NCI-H446 (cell line): Measurements from ENCODE around the gene ADAP1.
A peak's percentile ranks its signal among the peaks of the same experiment; 100 is the strongest.

ENCODE experiments used
- DNase-seq, 2 experiments: peaks; one replicate each; lab custom pipeline; 2025; lab: John Stamatoyannopoulos, UW

Gene ADAP1

DNA sequence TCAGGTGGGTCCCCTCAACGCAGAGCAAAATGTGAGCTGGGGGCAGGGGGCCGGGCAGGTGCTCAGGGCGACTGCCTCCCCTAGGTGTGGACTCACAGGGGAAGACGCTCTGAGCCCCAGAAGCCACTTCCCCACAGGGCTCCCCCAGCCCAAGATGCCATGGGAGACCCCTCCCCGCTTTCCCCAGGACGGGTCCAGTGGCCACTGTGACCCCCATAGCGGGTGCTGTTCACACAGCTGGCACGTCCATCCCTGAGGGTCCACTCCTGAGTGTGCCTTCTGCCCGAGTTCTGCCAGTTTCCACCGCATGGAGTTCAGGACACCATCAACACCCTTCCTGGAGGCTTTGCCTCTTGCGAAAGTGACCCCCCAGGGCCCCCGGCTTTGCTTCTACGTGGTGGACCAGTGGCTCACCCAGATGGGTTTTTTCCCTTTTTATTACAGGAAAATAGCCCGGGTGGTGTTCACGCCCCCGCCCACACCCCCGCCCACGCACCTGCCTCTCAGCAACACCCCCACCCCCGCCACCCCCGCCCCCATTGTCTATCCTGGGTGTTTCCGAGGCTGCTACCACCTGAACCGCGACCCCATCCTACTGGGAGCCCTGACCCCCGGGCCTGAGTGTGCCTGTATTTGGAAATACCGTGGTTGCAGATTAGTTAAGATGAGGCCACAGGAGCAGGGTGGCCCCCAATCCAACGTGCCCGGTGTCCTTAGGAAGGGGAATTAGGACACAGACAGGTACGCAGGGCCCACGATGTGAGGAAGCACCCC lies 32.0 kb downstream of the ADAP1 start:
- no peak for DNase-seq

DNA sequence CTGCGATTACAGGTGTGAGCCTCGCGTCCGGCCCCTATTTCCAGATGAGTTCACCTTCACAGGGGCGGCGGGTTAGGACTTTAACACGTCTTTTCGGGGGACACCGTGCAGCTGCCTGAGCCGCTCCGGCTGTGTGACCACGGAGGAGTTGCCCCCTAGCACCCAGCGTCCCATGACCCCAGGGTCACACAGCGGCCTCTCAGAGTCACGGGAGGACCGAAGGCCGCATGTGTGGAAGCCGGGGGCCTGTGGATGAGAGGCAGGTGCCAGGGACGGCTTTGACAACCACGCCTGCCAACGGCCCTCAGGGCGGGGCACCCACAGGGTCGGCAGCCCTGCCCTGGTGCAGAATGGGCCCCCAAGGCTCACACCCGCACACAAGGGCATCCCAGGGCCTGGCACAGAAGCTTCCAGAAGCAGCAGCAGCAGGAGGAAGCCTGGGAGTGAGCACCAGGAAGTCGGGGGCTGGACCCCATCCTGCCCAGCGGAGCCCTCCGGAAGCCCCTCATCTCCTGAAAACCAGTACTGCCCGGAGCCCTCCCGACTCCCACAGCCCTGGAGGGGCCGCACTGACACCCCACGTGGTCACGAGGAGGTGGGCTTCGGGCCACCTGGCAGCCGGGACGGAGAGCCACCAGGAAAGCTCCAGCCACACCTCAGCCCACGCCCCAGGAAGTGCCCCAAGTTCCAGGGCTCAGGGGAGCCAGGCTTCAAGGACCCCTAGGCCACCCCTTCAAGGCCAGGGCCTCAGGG lies 32.7 kb downstream of the ADAP1 start:
- no peak for DNase-seq

DNA sequence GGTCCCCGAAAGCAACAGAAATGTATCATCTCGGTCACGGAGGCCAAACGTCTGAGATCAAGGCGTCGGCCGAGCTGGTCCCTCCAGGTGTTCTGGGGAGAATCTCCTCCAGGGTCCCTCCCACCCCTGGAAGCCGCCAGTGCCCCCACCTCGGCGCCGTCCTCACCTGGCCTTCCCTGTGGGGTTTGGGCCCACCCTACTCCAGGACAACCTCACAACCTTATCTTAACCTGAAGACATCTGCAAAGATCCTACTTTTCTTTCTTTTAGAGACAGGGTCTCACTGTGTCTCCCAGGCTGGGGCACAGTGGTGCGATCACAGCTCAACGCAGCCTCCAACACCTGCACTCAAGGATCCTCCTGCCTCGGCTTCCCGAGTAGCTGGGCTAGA lies 33.4 kb downstream of the ADAP1 start:
- DNase-seq = no peak

DNA sequence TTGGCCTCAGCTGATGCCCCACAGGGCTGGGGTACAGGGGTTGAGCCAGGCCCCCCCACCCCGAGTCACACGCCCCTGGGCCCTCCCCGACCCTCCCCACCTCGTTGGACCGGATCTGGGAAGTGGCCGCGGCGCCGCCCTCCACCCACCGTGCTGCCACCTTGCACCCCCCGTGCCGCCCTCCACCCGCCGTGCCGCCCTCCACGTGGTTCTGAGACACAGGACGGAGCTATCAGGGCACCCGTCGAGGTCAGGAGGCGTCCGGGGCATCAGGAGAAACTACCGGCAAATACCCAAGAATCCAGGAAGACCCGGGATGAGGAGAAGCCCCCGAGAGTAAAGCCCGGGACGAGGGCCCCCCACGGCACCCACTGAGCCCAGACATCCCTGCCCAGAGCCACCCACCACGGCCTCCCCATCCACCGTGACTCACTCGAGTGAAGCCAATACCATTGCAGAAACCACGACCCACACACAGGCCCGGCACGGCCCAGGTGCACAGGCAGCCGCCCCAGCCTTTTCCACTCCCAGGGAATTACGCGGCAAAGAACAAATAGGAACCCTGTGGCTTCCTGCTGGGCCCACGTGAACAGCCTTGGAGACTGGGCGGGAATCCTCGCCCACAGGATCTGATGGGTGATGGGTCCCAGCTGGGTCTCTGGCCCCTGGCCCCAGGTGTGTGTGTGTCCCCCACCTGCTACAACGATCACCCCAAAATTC lies 34.0 kb downstream of the ADAP1 start:
- no peak for DNase-seq

DNA sequence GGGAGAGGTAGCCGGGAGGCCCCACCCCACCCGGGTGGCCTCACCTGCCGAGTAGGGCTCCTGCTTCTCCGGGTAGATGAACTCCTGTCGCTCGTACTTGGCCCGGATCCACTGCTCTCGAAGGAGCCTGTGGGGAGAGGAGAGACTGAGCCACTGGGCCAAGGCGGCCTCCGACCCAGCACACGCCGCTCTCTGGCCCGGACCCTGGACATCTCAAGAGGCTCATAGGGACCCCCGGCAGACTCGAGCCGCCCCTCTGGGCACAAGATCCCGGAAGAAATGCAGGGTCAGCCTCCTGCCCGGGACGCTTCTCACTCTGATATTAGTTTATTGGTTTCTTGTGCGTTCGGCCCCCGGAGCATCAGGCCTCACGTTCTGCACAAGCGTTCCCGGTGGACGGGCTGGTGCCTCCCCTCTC lies 34.5 kb downstream of the ADAP1 start:
- no peak for DNase-seq

DNA sequence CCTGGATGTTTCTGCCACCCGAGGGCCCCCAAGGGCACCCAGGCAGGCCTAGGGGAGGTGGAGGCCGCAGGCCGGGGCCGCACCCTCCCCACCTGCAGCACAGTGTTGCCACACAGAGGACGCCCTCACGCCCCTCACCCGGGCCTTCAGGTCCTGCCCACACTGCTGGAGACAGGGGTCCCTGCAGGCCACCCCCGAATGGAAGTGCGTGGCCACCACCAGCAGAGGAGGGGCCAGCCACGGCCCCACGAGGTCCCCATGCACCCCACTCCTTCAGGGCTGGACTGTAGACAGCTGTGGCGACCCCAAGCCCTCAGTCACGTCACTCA lies 35.4 kb downstream of the ADAP1 start:
- DNase-seq = no peak

DNA sequence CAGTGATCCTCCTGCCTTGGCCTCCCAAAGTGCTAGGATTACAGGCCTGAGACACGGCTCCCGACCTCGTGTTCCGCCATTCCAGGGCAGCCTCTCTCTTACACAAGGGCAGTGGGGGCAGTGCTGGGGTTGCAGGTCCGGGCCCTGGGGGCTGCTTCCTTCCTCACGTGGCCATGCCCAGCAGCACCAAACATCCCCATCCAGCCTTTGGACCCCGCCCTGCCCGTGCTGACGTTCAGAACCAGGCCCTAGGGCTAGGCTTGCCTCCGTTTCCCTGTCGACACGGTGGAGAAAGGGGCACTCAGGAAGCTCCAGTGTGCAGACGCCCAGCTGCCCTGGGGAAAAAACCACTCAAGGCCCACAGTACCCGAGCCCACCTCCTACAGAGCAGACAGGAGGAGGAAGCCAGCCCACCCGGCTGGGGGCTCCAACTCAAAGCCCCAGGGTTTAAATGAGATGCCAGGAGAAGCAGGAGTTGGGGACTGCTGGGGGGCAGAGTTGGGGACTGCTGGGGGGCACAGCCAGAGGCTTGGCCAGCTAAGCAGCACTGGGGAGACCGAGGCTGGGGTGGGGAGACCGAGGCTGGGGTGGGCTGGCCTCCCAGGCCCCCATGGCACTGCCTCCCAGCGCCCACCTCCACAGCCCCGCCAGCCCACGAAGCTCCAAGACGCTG lies 35.9 kb downstream of the ADAP1 start:
- DNase-seq = no peak

DNA sequence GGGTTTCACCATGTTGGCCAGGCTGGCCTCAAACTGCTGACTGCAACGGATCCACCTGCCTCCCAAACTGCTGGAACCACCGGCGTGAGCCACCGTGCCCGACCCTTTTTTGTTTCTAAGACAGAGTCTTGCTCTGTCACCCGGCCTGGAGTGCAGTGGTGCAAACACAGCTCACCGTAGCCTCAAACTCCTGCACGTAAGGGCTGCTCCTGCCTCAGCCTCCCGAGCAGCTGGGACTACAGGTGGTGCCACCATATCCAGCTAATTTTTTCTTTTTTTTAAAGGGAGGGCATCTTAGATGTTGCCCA lies 36.4 kb downstream of the ADAP1 start:
- no peak for DNase-seq

DNA sequence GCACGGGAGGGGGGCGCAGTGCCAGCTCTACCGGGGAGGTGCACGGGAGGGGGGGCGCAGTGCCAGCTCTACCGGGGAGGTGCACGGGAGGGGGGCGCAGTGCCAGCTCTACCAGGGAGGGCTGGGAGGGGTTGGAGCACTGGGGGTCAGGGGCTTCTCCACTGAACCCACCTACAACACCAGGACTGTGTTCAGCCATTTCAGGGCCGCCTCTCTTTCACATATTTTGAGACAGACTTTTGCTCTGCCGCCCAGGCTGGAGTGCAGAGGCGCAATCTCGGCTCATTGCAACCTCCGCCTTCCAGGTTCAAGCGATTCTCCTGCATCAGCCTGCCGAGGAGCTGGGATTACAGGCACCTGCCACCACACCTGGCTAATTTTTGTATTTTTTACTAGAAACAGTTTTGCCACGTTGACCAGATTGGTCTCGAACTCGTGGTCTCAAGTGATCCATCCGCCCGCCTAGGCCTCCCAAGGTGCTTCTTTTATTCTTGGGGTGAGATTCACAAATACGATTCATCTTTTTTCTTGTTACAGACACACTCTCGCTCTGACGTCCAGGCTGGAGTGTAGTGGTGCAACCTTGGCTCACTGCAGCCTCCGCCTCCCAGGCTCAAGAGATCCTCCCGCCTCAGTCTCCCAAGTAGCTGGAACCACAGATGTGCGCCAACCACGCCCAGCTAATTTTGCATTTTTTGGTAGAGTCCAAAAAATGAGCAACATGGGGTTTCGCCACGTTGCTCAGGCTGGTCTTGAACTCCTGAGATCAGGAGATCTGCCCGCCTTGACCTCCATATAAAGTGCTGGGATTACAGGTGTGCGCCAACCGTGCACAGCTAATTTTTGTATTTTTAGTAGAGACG lies 37.0 kb downstream of the ADAP1 start:
- DNase-seq = no peak

DNA sequence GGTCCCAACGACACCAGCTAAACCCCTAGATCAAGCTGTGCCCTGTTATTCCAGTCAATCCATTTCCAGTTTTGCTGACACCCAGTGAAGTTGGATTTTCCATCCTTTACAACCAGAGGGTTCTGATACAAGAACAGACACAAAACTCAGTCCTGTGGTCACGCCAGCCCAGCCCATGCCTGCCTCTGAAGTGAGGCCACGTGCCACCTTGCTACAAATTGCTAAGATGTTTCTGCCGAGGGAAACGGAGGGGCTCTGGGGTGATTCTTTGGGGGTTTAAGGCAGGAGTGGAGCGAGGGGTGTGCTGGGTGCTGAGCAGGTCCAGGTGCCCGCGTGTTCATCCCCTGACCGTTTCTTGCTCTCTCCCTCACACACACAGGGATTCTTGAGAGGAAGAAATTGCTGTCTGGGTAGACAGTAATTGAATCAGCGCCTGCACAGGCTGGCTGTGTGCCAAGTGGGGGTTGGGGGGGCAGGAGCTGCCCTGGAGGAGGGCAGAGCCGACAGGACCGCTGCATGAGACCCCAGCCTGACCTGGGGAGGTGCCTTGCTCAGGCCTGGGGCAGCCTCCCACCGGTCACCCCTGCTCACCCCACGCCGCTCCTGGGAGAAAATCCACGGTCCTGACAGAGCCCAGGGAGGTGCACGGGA lies 38.1 kb downstream of the ADAP1 start:
- peak in 1 of 2 experiments; percentile 34 for DNase-seq

DNA sequence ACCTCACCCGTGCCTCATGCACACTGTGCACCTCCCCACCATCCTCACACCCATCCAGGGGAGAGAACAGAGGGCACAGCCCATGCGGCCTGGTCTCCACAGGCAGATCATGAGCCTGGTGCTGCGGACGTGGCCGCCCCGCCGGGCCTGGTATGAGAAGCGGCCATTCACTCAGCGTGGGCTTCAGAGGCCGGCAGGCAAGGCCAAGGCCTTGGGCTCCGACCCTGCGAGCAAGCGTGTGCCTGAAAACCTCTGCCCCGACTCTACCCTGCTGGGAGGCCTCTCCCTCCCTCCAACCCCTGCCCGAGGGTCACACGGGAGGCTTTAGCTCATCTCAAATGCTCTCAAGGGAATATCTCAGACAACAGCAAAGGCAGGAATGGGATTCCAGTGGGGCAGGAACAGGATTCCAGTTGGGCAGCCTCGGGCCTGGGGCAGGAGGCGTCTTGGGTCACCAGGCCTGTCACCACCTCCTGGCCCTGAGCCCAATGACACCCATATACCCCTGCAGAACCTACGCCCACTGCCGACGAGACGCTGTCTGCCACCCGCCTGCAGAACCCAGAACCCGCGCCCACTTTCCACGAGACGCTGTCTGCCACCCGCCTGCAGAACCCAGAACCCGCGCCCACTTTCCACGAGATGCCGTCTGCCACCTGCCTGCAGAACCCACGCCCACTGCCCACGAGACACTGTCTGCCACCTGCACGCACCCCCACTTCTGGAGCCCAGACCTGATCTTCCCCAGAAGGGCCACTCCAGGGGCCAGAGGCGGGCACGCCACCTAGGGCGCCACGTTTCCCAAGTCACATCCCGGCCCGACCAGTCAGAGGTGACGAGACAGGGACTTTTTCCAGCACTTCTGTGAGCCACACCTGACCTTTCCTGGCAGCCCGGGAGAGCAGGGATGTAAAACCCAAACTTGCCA lies 38.9 kb downstream of the ADAP1 start:
- DNase-seq = no peak

DNA sequence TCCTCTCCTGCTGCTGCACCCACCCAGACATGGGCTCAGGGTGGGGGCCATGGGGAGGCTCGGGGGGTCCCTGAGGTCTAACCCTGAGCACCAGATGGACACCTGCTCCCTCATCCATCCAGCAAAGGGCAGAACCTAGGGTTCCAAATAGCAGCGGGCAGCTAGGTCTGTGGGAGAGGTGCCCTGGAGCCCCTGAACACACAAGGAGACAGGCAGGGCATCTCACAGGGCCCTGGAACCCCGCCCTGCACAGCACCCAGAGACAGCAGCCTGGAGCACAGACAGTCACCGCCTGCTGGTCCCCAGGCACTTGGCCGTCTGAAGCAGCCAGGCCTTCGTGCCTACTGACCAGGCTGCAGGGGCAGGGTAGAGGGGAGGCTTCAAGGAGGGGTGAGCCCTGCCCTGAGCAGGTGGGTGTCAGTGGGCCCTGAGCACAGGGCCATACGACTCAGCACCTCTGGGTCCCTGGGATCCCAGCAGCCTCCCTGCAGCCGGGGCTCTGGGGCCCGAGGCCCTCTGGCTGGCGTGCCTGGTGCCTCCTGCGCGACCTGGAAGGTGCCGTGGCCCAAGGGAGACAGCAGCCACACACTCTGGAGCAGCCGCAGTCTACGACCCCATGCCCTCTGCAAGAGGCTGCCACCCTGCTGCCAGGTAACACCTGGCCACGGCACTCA lies 39.8 kb downstream of the ADAP1 start:
- no peak for DNase-seq

DNA sequence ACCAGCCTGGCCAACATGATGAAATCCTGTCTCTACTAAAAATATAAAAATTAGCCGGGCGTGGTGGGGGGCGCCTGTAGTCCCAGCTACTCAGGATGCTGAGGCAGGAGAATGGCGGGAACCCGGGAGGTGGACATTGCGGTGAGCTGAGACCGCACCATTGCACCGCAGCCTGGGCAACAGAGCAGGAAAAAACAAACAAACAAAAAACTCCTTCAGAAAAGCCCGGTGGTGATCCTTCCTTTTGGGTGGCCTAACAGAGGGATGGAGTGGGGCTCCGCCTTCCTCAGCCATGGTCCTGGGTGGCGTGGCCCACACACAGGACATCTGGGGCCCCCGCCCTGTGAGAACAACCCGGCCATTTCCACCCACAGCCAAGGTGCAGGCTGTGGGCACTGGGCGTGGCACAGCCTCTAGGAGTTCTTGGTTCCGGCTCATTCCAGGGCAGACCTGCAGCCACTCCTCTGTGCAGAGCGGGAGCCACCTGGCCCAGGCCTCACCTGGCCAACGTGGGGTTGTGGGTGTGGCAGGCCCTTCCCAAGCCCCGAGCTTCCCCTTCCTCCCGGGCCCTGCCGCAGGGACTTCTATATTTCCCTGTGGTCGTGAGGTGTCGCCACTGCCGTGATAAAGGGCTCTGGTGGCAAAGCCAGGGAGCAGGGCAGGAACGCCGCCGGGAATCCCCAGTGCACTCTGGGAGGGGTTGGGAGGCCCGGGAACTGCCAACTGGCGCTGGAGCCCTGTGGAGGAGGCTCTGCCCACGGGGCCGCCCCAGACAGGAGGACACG lies 40.6 kb downstream of the ADAP1 start:
- DNase-seq = no peak

DNA sequence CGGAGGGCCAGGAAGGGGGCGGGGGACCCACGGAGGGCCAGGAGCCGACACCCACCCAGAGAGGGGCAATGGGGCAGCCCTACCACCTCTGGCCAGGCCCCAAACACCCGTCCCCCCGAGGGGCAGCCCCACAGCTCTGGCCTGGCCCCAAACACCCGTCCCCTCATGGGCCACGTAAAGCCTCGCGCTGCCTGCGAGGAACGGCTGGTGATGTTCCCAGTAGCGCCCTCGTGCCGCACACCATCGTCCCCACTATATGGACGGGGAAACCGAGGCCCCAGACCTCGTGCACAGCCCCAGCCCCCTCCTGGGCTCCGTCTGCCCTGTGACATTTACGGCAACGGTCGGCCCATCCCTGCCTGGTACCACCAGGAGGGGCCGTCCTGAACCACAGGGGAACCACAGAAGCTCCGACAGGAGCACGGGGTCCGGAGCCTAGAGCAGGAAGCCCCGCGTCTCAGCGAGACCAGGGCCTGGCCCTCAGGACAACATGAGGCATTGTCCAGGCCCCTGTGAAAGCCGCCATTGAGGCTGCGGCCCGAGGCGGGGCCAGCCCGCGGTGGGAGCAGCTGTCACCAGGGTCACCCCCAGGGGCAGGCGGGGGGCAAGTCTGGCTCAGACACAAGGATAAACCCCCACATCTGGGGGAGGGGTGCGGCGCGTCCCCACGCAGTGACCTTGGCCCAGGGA lies 42.5 kb downstream of the ADAP1 start:
- DNase-seq = no peak

DNA sequence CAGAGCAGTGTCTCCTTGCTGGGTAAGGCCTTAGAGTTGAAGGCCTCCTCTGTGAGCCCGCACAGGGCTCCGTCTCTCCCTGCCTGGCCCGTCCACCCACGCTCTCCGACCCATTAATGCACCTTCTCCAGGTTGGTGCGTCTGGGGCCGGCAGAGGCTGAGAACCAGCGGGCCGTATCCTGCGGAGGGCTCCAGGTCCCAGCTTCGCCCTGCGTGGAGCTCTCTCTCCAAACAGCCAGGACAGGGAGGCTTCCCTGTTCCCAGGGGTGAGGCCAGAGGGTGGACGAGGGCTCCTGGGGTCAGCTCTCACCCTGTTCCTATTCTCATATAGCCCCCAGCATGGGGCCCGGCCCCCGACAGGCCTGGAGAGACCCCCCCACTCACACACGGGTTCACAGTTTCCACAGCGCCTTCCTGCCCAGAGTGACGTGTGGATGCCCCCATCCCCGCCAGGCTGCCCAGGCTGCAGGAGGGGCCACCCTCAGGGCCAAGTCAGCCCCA lies 43.5 kb downstream of the ADAP1 start:
- DNase-seq = no peak

DNA sequence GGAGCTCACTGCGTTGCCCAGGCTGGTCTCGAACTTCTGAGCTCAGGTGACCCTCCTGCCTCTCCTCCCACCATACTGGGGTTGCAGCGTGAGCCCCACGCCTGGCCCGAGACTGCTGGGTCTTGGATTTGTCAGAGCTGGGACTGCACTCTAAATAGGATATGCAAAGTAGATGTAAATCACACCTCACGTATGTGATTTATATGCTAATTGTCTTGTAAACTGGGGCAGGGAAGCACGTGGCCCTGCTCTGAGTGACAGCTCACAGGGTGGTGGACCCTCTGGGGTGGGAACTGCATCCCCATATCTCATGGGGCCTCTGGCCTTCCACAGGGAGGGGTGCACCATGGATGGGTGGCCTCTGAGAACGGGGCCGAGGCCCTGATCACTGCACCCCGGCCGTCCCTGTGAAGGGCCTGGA lies 44.0 kb downstream of the ADAP1 start:
- no peak for DNase-seq

DNA sequence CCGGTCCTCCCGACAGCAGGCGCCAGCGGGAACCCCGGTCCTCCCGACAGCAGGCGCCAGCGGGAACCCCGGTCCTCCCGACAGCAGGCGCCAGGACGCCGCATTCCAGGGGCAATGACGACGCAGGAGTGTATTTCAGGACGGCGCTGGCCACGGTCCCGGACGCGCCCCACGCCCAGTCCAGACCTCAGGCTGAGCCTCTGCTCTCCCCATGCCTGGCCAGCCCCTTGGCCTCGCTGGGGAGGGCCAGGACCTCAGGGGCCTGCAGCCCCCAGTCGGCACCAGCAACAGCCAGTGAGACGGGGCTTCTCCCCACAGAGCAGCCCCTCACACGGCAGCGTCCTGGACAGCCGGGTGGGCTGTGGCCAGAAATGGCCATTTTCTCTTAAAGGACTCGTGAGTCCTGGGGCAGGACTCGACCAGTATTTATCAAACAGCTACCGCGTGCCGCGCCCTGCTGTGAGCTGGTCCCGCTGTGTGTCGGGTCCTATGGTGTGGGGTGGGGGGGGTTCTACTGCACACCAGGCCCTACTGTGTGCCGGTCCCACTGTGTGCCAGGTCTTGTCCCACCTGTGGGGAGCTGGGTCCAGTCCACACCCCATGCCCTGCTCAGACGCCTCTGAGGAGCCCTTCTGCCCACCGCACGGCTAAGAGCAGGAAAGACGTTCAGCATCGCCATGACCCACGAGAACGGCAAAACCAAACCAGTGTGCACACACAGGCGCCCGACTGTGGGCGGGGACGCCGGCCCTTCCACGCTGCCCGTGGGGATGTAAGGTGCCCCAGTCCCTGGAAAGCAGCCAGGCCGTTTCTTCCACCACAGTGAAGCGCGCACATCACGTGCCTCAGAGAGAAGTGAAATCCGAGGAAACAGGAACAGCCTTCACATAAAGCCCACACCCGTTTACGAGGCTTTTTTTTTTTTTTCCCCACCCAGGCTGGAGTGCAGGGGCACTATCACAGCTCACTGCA lies 44.8 kb downstream of the ADAP1 start:
- DNase-seq = no peak
